Hematopoietic multipotent progenitor cell treated with erythropoietin and hydrocortisone succinate and interleukin-3 and kit ligand, for 17 days (in vitro differentiated cells): ENCODE results near the gene MORN2.
A peak's percentile ranks its signal among the peaks of the same experiment; 100 is the strongest.

Experiments used
- DNase-seq: peaks from one replicate; pipeline ENCODE4 v3.0.0-alpha.2; 2015; ENCODE audit warnings: low spot score

The MORN2 gene

DNA sequence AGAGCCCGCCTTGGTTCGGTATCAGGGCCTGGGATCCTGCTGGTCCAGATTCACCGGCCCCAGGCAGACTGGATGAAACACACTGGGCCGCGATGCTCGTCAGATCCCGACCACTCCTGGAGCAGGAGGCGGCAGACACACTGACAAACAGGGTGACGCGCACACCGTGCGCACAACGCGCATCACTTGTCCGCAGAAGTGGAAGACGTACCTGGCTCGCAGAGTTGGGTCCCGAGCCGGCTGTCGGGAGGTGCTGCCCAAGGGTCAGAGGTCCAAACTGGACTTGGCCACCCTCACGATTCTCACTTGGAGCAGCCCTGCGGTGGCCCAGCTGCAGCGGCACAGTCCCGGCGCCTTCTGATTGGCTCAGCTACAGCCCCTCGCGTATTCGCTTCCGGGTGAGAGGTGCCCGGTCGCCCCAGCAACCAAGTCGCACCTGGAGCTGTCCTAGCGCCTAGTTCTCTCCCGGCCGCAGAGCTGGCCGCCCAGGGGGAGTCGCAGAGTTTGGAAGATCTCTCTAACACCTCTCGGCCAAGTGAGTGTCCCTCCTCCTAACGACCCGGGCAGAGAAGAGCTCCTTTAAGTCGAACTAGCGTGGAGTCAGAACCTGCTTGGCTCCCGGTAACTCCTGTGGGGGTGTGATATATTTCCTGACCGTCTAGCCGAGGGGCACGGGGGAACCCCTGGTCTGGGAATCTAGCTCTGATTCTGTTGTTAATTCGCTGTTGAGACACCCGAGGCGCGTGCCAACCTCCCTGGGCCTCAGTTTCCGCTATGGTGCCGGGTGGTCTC is at the start of gene MORN2, which contains the start of gene DHX57:
Gene MORN2, plus strand, starts transcription at position 401 of the 792 bp plus-strand sequence.
Gene DHX57, minus strand, starts transcription at position 359 of the 792 bp plus-strand sequence. CDS start 7,529 bp downstream, outside the sequence.
- peak; percentile 64 for DNase-seq

- peak; percentile 59 for DNase-seq
These were observed 48.1 kb upstream of the MORN2 start for GRCh38 chr2:38827539-38828145.

DNA sequence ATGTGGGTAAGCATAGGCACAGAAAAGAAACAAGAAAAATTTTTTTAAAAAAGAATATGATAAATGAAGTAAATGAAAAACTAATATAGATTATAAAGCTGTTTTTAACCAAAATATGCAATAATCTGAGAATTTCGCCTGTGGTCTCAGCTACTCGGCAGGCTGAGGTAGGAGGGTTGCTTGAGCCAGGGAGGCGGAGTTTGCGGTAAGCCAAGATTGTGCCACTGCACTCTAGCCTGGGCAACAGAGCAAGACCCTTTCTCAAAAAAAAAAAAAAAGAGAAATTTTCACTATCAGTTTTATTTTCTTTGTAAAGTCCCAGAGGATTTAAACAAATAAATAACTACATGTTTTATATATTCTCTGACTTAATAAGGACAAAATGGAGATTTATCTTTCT is 47.3 kb upstream of the MORN2 start:
- DNase-seq: no peak

DNA sequence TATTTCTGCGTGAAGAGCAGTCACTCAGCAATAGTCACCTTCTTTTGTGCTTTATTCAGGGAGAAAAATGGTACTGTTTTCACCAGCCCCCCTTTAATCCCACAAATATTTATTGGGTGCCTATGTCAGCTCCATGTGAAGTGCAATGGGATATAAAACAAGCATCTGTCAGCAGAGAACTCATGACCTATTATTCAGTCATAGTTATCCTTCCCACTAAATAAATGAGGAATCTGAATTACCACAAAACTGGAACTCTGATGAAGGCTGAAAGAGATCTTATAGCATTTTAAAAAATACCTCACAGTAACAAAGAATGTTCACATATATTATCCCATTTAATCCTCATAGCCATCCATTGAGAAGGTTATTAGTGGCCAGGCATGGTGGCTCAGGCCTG is 45.8 kb upstream of the MORN2 start:
- DNase-seq: no peak

DNA sequence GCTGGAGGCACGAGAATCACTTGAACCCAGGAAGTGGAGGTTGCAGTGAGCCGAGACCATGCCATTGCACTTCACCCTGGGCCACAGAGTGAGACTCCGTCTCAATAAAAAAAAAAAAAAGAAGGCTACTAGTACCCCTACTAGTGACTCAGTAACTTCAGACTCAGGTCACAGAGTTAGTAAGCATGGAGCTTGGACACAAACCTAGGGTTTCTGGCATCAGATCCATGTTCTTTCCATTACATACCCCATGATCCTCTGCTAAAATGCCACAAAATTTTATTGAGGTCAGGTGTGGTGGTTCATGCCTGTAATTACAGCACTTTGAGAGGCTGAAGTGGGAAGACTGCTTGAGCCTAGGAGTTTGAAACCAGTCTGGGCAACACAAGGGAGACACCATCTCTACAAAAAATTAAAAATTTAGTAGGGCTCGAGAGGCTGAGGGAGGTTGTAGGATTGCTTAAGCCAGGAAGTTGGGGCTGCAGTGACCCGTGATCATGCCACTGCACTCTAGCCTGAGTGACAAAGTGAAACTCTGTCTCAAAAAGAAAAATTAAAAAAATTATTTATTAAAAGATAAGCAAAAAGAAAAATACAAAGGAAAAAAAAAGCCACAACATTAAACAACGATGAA is 45.1 kb upstream of the MORN2 start:
- no peak for DNase-seq

- DNase-seq: peak; percentile 49
These were observed 40.7 kb upstream of the MORN2 start for GRCh38 chr2:38835015-38835601.

GRCh38 chr2:38835990-38836389 is 39.8 kb upstream of the MORN2 start:
- DNase-seq: no peak

GRCh38 chr2:38836791-38837190 is 39.0 kb upstream of the MORN2 start:
- DNase-seq: no peak

- DNase-seq: no peak
These were observed 25.7 kb upstream of the MORN2 start for GRCh38 chr2:38850045-38850444.

DNA sequence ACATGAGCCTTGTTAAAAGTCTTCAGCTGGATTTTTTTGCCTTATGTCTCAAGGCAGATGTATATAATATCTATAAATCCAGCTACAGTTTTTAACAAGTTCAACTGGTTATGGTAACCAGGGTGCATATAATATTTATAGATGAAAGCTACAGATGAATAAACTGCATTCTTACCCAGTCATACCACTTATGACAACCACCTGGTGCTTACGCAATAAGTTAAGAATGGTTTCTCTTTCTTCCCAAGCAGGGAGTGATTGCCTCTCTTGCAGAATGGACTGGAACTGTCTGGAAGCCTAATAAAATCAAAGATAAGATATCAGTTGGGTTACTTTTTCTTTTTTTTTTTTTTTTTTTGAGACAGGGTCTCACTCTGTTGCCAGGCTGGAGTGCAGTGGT is 19.6 kb upstream of the MORN2 start:
- no peak for DNase-seq

- DNase-seq: no peak
These were observed 13.3 kb upstream of the MORN2 start for GRCh38 chr2:38862476-38862875.

DNA sequence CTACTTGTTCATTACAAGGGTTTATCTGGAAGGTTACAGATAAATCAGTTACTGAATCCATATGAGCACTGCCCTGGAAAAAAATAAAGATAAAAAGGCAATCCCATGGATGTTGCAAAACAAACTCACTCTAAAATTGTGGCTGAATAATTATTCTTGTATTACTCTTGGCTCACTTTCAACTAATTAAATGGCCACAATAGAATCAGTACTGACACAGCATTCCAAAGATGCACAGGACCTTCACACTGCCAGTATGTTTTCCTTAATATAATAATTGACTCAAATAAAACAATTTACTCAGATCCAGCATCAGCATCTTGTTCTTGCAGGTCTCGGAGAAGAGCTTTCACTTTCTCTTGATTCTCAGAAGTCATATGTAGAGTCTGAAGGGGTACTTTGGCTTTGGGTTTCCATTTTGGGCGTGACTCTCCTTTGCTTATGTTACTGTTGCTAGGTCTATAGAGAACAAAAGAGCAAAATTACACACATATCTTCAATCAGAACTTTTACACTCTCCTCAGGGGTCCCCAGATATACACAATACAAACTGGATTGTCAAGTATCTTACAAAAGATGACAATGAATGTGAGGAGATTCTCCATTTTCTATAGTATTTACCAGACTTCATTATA is 12.6 kb upstream of the MORN2 start:
- no peak for DNase-seq

- no peak for DNase-seq
These were observed 8.9 kb upstream of the MORN2 start for GRCh38 chr2:38866773-38867443.

DNA sequence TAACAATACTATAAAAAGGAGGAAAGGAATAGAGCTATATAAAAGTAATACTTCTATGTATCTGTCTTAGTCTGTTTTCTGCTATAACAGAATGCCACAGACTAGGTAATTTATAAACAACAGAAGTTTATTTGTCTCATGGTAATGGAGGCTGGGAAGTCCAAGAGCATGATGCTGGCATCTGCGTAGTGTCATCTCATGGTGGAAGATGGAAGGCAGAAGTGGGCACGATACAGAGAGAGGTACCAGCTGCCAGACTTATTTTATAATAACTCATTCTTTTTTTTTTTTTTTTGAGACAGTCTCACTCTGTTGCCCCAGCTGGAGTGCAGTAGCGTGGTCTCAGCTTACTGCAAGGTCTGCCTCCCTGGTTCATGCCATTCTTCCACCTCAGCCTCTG is 4.3 kb upstream of the MORN2 start:
- no peak for DNase-seq

DNA sequence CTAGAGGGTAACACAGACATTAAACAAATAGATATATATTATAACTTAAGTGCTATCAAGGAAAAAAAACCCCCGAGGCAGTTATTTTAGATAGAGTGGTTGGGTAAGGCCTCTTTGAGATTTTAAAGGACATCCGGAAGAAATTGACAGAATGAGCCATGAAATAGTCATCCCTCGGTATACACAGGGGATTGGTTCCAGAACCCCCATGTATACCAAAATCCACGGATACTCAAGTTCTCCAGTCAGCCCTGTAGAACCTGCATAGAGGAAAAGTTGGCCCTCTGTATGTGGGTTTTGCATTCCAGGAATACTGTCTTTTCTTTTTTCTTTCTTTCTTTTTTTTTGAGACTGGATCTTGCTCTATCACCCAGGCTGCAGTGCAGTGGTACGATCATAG is 2.0 kb upstream of the MORN2 start:
- no peak for DNase-seq

DNA sequence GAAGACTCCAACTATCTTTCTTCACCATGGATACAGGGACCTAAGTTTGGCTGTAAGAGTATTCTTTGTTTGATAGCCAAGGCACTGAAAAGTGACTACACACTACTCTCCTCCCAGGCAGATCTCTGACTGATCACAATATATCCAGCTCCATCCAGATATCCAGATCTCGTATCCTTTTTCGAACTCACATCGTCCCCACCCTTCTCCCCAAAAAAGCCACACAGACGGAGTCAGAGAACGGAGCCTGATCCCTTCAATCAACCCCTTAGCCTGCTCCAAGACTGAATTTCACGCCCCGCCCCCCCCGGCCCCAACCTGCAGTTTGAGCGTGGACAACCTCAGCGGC is 575 bp upstream of the MORN2 start:
- no peak for DNase-seq

- no peak for DNase-seq
These were observed 631 bp downstream of the MORN2 start for GRCh38 chr2:38876407-38876806.

DNA sequence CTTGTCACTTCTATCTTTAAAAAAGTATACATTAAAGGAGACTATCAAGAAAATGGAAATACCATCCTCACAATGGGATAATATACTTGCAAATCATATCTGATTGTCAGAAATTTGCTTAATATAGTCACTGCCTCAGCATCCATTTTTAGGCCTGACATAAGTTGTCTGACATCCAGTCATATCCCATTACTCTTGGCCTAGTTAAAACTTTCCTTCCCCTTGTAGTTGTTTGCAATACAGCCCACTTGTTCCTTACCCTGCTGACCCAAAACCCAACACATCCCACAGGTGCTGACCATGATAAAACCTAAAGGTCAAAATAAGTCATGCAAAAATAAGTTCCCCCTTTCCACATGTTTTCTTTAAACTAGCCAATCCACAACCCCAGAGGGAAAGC is 10.3 kb downstream of the MORN2 start:
- DNase-seq: no peak

GRCh38 chr2:38887347-38887746 is 11.6 kb downstream of the MORN2 start:
- DNase-seq: no peak

DNA sequence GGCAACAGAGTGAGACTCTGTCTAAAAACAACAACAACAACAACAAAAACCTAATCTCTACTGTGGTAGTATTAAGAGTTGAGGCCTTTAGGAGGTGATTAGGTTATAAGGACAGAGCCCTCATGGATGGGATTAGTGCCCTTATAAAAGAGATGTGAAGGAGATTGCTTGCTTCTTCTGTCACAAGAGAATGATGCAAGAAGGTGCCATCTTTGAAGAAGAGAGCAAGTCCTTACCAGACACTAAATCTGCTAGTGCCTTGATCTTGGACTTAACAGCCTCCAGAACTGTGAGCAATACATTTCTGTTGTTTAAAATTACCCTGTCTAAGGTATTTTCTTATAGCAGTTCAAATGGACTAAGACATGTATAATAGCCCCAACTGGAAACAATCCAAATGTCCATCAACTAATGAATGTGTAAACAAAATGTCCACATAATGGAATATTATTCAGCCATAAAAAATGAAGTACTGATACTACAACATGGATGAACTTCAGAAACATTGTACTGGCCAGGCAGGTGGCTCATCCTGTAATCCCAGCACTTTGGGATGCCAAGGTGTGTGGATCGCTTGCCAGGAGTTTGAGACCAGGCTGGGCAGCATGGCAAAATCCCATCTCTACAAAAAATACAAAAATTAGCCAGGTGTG is 12.3 kb downstream of the MORN2 start:
- DNase-seq: no peak

- DNase-seq: no peak
These were observed 13.3 kb downstream of the MORN2 start for GRCh38 chr2:38889045-38889444.
